GM21576 (cell line): ENCODE results near the gene AK8.
A peak's percentile ranks its signal among the peaks of the same experiment; 100 is the strongest.
"Not testable (repeated sequence)": the region's sequence is repeated elsewhere in the genome, so short reads cannot be mapped to it uniquely, and the experiment has no call there.

ENCODE experiments used
- ATAC-seq: cut with Tn5 transposase; IDR thresholded peaks from one replicate; pipeline ENCODE4 v1.9.1; 2021; ENCODE audit warnings: mild to moderate bottlenecking, moderate library complexity; ENCODE audit not compliant: unreplicated experiment

AK8 gene

DNA sequence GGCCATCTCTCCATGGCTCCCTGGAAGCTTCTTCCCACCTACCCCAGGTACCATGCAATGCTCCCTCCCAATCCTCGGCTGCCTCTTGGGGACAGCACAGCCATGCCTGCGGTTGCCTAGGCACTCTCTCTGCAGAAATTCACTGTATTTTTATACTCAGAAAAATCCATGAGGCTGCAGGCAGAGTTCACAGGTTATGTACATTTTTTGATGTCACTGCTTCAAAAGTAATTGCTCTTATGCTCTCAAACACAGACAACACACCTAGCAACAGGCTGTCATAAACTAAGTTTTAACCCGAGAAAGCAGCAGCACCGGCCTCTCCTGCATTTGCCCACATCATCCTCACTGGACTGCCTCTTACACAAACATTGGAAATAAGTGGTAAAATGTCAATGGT is 102.4 kb downstream of the AK8 start:
- no peak for ATAC-seq

DNA sequence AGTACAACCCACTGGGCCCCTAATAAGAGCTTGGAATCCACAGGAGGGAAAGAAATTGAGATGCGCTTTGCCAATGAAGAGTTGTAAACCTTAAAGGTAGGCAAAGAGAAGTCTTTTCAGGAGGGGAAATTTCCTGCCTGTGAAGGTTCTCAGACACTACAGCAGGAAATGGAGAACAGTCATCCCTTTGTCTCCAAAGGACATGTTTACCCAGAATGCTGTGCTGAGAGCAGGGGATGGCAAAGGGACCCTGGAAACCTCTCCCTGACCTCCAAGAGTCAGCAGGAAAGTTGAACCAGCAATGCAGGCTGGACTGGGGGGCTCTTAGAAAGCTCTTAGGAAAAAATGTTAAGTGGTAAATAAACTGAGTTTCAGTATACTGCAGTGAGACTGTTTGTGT is 103.2 kb downstream of the AK8 start:
- no peak for ATAC-seq

DNA sequence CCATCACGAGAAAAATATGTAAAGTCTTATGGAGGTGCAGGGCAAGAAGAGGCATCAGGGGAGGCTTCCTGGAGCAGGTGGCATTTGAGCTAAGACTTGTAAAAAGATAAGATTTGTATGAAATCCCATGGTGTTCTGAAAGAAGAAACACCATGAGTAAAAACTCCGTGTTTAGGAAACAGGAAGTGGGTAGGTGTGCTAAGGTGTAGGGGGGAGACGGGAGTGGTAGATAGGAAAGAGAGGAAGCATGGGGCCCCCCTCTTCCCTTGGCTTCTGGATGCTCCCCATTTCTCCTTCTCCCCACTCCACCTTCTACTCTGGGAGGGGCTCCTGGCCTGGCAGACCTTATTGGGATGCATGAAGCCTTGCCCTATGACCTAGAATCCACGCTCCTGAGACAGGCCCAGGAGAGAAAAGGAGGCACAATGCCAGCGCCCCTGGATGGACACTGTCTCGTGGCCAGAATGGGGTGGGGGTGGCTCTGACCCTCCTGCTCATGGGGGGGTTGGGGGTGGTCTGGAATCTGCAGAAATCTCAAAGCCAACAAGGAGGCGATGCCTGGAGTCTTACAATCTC is 104.2 kb downstream of the AK8 start:
- ATAC-seq, result no peak

DNA sequence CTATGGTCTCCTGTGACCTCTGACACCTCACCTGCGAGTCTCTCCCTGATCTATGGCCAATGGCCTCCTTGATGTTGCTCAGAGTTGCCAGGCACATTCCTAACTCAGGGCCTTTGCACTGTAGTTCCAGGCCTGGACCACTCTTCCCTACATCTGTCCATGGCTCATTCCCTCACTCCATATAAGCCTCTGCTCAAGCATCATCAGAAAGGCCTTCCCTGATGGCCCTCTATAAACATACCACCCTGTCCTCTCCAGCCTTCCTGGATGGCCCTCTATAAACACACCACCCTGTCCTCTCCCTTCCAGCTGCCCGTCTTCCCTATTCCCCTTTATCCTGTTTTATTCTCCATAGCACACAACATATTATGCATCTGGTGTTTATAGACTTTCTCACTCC is 105.0 kb downstream of the AK8 start:
- ATAC-seq, result no peak

DNA sequence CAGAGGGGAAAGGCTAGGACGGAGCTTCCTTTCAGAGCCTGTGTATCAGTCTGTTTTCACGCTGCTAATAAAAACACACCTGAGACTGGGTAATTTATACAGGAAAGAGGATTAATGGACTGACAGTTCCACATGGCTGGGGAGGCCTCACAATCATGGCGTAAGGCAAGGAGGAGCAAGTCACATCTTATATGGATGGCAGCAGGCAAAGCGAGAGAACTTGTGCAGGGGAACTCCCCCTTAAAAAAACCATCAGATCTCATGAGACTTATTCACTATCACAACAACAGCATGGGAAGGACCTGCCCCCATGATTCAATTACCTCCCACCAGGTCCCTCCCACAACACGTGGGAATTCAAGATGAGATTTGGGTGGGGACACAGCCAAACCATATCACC is 106.3 kb downstream of the AK8 start:
- ATAC-seq, result not testable (repeated sequence)

DNA sequence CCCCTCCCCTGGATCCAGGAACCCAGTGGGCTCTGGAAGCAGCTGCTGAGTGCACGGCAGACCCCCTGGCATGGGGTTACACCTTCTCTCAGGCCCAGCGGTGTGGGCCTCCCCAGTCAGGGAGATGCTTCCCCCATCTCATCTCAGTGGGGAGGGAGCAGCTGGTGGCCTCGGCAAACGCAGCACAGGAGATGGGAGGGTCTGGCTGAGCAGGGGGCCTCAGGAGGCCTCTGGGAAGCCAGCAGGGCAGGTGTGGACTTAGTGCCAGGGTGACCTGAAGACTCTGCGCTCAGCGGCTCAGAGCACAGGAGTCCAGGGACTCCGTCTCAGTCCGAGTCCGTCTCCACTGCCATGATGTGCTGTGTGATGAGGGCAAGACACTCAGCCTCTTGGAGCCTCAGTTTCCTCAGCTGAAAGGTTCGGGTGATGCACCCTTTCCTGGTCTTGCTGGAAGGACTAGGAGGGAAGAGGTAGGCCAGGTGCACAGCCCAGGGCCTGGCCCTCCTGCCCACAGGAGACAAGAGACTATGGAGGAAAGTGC is 107.2 kb downstream of the AK8 start:
- no peak for ATAC-seq

DNA sequence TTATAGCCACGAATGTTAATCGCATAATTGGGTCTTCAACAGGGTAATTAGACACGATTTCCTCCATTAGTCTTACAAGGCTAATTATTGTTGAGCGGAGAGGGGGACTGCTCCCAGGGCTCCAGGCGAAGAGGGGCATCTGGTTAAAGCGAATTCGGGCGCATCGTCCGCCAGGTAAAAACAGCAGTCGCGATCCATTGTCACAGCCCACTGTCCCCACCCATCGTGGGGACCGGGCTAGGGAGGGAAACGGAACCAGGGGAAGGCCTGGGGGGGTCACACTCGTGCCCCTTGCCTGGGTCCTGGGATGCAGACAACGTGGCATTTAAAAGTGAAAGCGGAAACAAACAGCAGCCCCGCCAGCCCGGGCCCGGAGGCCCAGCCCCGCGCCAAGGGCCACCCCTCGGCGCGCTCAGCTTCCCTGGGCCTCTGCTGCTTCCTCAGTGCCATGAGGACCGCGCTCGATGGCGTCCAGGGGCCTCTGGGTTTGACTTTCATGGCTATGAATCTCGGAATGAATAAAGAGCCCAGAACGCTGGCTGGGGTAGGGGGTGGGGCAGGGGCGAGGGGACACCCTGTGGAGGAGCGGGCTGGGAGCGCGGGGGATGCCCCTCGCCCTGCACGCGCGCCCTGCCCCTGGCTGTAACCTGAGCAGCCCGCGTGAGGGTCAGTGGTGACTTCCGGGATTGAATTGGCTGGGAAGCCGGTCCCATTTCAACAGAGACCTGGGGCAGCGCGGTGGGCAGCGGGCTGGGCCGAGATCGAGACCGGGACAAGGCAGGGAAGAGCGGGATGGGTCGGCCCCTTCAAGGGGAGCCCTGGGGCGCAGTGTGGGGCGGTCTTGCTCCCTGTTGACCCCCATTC is 107.9 kb downstream of the AK8 start:
- peak; percentile 50 for ATAC-seq

DNA sequence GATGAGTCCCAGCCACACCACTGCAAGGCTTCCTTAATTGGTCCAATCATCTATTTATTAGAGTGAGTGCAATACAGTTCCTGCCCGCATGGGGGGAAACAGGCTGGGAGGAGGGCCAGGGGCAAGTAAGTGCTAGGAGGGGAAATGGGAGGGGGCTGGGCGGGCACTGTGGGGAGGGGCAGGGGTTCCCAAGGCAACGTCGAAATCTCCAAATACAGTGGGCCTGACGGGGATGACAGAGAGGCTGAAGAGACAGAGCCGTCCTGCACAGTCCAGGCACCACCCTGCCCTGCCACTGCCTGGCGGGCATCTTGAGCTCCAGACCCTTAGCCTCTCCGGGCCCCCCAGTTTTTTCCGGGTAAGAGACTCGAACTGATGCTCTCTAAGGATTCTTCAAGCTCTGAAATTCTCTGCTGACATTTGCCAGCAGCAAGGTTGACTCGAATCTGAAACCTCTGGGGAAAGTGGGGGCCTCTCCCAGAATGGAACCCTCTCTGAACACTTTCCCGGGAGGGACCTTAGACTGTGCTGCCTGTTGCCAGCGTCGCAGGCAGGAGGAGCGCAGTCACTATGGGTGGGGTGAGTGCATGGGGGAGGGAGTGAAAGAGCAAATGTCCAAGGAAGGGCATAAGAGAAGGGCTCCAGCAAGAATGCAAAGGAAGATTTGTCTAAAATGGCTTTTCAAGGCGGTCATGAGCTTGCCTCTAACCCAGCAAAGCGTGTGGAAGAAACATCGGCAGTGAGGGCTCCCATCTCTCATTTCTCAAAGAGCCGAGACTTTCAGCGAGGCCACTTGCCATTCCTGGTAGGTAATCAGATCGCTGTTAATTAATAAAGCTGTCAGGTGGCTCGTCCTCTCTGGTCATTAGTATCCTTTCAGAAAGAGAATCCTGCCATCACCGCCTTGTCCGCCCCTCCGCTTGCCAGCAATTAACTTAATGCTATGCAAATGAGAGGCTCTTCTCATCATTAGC is 108.9 kb downstream of the AK8 start:
- peak; percentile 47 for ATAC-seq

DNA sequence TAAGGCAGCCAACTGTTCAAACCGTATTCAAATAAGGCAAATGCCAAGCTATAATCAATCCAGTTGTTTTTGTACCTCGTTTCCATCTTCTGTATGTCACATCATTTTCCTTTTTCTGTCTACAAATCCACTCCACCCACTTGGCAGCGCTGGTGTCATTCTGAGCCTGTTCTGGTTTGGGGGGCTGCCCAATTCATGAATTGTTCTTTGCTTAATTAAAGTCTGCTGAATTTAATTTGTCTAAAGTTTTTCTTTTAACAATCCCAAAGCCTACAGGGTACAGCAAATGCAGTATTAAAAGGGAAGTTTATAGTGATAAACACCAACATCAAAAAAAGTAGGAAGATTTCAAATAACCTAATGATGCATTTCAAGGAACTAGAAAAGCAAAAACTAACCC is 114.5 kb downstream of the AK8 start:
- ATAC-seq, result no peak

DNA sequence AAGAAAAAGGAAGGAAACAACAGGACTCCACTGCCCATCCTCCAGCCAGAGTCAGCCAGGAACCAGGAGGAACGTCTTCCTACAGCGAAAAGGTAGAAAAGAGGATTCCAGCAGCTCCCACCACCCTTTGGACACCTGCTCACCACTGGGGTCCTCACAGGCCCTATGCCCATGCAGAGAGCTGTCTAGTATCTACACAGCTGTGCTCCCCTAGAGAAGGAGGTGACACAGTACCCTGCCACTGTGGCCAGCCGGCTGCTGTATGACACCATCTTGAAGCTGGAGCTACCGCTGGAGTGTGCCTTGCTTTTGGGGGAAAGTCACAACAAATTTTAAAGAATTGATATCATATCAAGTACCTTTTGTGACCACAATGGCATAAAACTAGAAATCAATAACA is 115.2 kb downstream of the AK8 start:
- no peak for ATAC-seq

DNA sequence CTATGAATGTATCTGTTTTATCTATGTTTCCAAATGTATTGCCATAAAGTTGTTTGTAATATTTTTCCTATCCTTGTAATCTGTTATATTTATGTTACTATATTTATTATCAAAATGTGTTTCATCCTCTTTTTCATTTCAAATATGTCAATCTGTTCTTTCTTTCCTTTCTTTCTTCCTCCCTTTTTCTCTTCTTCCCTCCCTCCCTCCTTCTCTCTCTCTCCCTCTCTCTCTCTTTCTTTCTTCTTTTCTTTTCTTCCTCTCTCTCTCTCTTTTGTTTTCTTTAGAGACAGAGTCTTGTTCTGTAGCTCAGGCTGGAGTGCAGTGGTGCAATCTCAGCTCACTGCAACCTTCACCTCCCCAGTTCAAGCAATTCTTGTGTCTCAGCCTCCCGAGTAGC is 116.5 kb downstream of the AK8 start:
- ATAC-seq, result no peak

DNA sequence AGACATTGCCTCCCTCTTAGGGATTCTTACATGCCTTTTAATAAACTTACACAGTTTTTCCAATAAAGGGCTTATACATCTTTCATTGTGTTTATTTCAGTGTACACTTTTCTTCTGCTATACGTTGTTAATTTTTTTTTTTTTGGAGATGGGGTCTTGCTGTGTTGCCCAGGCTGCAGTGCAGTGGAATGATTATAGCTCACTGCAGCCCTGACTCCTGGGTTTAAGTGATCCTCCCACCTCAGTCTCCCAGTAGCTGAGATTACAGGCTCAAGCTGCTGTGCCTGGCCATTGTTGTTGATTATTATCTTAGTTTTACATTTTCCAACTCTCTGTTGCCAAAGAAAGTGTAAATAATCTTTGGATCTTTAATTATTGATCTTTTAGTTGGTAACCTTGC is 118.0 kb downstream of the AK8 start:
- ATAC-seq, result no peak

DNA sequence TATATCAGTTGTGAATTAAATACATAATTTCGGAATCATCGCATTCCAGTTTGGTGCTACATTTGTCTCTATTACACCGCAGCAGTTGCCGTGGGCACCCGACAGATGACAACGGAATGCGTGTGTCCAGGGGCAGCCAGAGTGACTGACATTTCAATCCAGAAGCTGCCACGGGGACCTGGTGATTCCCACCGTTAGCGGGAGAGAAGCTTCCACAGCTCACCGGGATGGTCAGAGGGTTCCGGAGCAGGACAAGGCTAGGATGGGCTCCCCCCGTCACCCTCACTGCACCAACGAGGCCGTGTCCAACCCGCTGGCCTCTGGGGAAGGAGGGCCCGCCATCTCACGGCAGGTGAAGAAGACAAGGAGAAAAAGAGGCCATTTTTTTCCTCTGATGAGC is 121.1 kb downstream of the AK8 start:
- ATAC-seq, result no peak

DNA sequence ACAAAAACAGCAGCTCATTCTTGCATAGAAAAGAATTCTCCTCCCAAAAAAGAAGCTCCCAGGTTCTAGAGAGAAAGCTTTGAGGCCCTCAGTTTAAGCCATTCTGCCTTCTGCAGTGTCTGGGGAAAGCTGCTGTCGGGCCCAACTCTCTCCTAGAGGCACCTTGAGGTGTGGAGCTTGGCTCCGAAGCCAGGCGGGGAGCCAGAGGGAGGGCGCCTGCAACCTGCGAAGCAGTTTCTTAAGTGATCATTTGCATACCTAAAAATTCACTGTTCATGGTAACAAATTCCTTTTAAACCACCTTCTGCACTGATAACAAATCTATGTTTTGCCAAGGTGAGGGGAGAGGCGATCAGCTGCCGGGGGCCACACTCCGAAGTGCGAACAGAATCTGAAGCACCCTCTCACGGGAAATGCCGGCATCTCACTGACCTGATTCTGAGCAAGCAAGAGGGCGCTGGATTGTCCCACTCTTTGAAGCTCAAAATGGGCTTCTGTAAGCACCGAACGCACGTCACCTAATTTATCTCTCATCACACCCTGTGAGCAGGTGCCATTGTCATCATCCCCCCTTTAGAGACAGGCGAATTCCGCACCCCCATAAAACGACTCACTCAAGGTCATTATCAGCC is 121.8 kb downstream of the AK8 start:
- no peak for ATAC-seq

DNA sequence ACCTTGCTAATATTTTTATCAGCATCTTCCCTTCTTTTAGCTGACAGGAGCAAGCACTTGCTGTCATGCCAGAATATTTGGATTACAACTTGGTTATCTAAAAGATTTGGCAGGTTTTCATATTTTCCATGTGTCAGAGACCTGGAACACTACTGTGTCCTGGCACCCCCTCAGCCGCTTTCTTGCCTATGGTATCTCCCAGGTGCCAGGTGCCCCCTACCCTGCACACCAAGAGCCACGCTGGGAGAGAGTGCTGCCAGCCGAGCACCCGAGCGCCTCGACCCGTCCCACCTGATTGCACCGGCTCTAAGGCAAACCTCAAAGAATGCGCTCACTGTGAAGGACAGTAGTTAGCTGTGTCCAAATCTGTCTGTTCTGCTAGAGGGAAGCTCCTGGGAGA is 123.0 kb downstream of the AK8 start:
- ATAC-seq, result no peak

DNA sequence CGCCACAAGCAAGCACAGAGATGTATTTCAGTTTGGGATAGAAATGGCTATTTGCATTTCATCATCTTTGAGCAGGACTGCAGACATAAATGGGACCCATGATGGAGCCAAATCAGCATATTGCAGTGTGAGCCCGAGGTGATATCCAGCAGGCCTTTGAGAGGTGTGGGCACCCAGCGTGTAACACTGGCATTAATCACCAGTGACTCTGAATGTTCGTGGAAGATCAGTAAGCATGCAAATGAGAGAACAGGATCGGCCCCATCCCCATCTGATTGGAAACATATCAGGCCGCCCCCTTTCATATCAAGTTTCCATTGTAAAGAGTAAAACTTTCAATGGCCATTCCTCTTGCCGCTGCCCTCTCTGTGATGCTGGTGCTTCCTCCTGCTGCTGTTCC is 123.8 kb downstream of the AK8 start:
- ATAC-seq, result no peak

DNA sequence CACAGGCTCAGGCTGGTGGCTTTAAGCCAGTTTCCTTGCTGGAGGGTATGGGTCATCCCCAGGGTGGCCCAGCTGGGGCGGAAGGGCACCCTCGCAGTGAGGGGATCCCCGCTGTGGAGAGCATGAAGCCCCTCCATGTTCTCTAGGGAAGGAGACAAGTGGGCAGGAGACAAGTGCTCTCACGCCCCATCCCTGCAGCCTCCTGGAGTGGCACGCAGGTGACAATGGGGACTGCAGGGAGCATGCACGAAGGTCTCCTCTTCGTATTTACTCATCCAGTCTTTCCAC is 124.5 kb downstream of the AK8 start:
- no peak for ATAC-seq

DNA sequence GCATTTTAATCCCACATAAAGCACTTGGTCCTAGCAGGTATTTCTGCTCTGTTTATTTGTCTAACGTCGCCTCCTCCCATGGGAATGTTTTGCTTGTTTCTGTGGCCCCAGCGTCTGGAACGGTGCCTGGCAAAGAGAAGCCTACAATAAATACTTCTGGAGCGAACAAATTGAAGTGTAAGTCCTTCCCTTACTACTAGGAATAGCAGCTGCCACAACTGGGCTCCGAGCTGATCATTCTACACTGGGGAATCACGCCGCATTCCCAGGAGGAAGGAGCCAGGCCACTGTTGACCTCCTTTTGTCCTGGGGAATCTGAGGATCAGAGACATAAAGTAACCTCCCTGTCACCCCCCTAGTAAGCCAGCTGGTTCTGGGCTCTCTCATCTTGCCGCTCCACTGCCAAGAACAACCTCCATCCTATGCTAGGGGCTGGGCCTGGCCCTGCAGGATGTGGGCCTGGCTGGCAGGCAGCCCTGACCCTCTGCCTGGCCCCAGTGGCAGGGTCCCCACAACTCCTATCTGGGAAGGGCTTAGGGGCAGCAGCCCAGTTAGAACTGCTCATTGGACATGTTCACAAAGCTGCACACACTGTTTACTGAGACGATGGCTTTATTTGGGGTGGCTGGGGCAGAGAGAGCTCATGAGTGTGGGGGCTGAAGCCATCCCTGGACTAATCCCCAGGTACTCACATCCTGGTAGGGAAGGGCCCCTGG is 125.0 kb downstream of the AK8 start:
- ATAC-seq, result no peak

DNA sequence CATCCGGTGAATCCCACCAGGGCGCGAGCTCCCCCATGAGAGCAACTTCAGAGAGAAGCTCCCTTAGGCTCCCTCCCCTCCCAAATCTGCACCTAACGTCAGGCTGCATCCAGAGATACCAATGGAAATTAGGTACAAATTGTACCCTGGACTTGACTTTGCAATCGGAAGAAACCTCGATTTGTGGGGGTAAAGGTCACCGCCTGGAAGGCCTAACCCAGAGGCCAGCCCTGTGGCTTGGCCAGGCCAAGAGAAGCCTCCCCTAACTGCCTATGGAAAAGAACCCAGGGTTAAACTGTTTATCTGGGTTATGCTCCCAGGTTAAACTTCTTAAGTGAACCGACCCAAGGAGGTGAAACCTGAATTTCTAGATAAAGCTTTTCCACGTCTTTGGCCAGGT is 127.4 kb downstream of the AK8 start:
- no peak for ATAC-seq

DNA sequence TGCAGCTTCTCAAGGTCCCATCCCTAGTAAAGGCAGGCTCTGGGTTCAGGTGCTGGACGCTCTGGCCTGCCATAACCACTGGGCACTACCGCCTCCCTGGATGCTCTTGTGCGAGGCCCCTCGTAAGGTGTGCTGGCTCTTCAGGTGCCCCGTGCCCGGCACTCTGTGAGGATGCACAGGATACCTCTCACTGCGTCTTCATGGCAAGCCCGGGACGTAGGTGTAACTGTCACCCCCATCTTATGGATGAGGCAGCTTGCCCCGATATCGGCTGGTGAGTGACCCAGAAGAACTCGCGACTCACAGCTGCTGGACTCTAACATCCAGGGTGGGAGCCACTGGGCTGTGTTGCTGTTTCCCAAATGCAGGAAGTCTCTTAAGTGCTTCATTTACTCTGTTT is 128.8 kb downstream of the AK8 start:
- no peak for ATAC-seq
